ENCODE measurements around the gene RRP12. TPM values are rescaled to one million over a fixed set of nuclear protein-coding genes. Genes with fewer than 3 reads are reported as not detected.
"Not testable (repeated sequence)": the region's sequence is repeated elsewhere in the genome, so short reads cannot be mapped to it uniquely, and the experiment has no call there.

RRP12 gene, protein sequence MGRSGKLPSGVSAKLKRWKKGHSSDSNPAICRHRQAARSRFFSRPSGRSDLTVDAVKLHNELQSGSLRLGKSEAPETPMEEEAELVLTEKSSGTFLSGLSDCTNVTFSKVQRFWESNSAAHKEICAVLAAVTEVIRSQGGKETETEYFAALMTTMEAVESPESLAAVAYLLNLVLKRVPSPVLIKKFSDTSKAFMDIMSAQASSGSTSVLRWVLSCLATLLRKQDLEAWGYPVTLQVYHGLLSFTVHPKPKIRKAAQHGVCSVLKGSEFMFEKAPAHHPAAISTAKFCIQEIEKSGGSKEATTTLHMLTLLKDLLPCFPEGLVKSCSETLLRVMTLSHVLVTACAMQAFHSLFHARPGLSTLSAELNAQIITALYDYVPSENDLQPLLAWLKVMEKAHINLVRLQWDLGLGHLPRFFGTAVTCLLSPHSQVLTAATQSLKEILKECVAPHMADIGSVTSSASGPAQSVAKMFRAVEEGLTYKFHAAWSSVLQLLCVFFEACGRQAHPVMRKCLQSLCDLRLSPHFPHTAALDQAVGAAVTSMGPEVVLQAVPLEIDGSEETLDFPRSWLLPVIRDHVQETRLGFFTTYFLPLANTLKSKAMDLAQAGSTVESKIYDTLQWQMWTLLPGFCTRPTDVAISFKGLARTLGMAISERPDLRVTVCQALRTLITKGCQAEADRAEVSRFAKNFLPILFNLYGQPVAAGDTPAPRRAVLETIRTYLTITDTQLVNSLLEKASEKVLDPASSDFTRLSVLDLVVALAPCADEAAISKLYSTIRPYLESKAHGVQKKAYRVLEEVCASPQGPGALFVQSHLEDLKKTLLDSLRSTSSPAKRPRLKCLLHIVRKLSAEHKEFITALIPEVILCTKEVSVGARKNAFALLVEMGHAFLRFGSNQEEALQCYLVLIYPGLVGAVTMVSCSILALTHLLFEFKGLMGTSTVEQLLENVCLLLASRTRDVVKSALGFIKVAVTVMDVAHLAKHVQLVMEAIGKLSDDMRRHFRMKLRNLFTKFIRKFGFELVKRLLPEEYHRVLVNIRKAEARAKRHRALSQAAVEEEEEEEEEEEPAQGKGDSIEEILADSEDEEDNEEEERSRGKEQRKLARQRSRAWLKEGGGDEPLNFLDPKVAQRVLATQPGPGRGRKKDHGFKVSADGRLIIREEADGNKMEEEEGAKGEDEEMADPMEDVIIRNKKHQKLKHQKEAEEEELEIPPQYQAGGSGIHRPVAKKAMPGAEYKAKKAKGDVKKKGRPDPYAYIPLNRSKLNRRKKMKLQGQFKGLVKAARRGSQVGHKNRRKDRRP (N-terminal part only)
- polyA plus RNA-seq (ENCODE audit: insufficient read length in 3 of 3) = 10 to 100 TPM; 19.2 to 20.4 (median 20.1) TPM

DNA sequence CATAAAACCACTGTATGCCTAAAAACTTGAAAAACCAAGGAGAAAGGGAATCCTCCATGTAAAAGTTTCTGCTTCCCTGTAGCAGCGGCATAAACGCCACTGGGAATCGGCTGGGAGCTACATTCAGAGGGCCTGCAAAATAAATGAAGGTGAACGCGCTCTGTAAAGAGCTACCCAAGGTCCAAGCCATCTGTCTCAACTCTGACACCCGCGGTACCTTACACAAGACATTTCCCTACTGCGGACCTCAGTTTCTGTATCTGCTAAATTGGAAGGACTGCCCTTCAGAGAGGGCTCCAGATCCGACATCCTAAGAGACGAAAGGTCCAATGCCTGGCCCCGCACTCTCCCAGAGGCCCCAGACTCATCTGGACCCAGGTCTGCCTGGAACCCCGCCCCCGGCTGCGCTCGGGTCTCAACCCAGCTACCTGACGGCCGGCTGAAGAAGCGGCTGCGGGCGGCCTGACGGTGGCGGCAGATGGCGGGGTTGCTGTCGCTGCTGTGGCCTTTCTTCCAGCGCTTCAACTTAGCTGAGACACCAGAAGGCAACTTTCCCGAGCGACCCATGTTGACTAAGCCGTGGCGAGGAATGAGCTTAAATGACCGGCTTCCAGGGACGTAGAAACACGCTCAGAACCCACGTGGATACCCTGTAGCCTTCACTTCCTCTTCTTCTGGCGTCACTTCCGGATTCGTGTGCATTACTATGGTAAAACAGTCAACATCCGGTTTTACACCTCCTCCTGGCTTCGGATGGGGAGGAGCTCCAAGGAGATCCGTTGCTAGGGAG is at the start of gene RRP12:
RRP12 (minus strand) TSS at position 676 of the 790 bp plus-strand sequence; CDS start at position 567, 109 bp downstream.
- peak; percentile 96 to 98 (median 97) for DNase-seq (ENCODE audit: low read depth in 3 of 3, low spot score in 2 of 3)

DNA sequence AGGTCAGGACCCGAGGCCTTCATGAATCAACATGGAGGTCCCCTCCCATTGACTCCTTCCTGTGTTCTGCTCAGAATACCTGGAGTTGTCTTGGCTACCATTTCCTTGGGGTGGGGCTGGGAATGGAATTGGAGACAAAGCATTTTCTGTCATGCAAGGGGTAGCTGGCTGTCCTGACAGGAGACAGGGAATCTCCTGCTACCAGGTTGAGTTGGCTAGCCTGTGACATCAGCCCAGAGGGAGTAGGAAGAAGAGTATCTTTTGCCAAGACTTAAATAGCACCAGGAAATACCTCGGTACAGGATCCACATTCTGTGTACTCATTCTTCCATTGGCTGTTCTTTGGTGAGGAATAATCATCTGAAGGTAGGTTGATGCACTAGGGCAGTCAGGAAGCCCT is 49.7 kb upstream of the RRP12 start:
- no peak for DNase-seq (ENCODE audit: low read depth in 3 of 3, low spot score in 2 of 3)

DNA sequence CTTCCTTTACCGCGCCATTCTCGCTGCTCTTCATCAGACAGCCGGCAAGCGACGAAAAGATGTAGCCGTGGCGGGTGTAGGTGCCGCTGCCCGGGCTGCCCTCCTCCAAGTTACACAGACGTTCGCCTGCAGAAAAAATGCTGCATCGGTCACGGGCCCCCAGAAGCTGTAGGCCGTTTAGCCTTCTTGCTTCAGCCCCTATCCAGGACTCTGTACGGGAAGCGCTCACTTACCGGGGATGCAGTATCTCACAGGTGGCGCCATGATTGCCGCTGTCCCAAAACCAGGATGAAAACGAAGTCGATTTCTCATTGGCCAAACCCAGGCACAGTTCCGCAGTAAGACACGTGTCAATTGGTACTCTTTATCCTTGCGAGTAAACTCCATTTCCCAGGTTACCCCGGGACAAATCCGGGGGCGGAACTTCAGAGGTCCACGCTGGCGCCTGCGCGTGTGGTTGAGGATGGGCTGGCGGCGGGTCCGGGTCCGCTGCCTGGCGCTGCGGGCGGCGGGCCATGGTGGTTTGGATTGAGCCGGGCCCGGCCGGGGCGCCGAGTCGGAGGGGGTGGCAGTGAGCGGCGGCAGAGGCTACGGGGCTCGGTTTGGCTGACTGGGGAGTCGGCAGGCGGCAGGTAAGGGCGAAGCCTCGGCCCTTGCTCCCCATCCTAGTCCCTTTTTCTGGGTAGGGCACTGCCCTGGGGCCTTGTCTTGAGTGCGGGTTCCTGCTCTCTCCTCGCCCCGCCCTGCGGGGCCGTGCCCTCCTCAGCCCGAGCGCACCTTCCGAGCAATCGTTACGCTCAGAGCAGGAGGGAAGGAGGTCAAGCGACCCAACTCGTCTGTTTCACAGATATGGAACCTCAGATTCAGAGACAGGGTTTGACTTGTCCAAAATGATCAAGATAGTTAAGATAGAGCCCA is 44.8 kb upstream of the RRP12 start, which contains the start of the genes EXOSC1 and ZDHHC16:
EXOSC1 (minus strand) TSS at position 285 of the 918 bp plus-strand sequence; CDS start at position 264, 21 bp downstream.
ZDHHC16 (plus strand) TSS at position 454 of the 918 bp plus-strand sequence. CDS start 5,501 bp downstream, outside the sequence.
- DNase-seq (ENCODE audit: low read depth in 3 of 3, low spot score in 2 of 3) = peak; percentile 85 to 91 (median 87)

DNA sequence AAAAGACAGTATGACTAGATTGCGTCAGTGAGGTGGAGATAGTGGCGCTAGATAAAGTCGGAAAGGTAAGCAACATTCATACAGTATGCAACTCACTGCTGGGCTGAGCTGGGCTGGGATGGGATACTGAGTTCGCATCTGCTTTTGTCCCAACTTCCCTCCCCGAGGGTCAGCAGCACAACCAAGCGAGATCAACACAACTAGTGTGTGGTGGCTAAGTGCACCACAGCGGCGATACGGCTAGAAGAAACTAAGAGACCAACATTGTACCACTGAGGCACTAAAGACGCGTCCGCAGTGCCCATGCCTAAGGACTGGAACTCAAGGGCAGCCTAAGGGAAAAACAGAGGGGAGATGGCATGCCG is 44.2 kb upstream of the RRP12 start:
- no peak for DNase-seq (ENCODE audit: low read depth in 3 of 3, low spot score in 2 of 3)

DNA sequence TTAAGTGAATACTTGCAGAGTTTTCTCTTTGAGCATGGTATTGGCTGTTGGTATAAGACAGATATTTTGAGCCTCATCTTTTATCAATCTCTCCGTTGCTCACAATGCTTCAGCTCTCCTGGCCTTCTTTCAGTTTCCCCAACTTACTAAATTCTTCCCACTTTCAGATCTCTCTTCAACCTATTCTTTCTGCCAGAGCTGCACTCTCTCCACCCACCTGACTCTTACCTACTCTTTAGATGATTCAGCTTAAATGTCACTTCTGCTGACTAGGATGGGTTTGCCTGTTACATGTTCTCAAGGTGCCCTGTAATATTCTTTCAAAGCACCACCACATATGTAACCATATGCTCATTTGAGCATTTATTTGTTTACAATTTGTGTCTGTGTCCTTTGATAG is 43.1 kb upstream of the RRP12 start:
- DNase-seq (ENCODE audit: low read depth in 3 of 3, low spot score in 2 of 3) = no peak

DNA sequence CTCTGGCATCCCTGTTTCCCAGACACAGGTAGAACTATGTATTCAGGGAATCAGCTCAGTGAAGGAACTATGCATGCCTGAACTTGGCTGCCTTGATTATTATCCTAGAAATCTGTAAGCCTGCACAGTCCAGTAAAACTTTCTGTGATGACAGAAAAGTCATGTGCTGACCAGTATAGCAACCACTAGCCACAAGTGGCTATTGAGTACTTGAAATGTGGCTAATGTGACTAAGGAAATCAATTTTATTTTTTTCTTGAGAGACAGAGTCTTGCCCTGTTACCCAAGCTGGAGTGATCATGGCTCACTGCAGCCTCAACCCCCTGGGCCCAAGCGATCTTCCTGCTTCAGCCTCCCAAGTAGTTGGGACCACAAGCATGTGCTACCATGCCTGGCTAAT is 41.1 kb upstream of the RRP12 start:
- DNase-seq (ENCODE audit: low read depth in 3 of 3, low spot score in 2 of 3) = no peak

DNA sequence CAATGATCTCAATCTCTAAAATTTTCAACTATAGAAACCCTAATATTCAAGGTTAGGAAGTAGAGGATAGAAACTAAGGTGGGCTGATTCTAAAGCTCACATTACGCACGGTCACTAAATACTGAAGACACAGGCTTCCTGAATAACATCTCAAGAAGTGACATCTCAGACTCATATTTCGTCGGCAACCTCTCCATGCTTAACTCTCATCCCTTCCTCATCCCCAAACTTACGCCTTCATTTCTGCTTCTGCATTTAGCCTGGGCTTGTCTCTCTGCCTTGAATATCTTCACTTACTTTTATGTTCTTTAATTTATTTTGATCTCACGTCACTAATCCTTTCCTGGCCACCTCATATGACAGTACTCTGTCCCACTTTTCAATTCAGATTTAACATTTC is 34.1 kb upstream of the RRP12 start:
- DNase-seq (ENCODE audit: low read depth in 3 of 3, low spot score in 2 of 3) = no peak

DNA sequence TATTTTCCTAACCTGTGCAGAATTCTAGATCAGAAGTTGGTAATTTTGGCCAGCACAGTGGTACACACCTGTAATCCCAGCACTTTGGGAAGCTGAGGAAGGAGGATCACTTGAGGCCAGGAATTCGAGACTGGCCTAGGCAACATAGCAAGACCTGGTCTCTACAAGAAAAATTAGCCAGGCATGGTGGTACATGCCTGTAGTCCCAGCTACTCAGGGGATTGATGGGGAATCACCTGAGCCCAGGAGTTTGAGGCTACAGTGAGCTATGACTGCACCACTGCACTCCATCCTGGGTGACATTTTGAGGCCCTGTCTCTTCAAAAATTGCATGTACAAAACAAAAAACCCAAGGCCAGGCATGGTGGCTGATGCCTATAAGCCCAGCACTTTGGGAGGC is 33.4 kb upstream of the RRP12 start:
- no peak for DNase-seq (ENCODE audit: low read depth in 3 of 3, low spot score in 2 of 3)

DNA sequence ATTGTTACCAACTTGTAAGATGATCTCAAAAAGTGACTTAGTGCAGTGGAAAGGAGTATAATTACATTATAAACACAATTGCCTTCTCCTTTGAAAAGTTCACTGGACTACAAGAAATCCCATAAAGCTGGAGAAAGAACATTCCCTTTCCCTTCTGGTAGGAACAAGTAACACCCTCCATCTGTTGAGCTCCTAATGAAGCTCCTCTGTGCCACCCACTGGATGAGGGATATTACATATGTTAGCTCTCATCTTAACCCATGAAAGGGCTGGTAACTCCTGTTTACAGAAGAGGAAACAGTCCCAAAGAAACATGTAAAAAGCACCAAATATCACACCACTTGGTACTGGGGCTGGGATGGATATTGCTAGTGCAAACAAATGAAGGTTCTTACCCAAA is 32.9 kb upstream of the RRP12 start:
- no peak for DNase-seq (ENCODE audit: low read depth in 3 of 3, low spot score in 2 of 3)

DNA sequence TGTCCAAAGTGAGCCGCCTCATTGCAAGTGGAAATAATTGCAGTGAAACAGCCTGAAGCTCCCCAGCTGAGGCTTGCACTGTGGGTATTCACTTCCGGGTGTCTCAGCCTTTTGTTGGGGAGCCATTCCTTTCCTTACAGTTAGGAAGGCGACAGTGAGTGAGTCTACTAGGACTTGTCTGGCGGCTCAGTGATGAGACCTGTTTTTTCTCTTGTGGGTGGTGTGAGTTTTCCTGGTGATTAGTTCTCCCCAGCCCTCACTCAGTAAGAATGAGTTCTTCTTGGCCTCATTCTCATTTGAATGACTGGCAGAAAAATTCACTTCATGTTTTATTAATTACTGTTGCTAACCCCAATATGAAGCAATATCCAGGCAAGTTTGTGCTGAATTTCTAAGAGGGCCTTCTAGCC is 27.4 kb upstream of the RRP12 start:
- DNase-seq (ENCODE audit: low read depth in 3 of 3, low spot score in 2 of 3) = no peak

DNA sequence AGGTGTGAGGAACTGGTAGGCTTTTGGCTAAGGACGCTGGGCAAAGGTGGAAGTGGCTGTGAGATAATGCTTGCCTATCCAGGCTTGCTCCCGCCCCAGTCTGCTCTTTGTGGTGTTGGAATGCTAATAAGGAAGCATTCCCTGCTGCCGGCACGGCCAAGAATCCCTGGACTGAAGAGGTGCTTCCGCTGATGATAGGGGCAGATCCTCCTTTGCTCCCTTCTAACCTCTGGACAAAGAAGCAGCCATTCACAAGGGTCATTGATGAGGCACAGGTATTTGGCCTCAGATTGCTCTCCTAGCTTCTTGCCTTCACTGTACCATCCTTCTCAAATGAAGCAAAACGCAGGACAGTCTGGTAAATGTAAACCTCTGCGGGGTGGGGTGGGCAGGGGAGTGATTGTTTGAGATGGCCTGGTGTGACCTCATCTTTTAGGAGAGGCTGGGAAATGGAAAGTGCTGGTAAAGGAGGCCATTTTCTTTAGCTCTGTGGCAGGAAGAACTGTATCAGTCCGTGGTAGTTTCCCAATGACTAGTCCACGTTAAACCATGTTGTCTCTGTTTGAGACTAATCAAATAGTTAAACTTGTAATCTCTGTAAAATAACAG is 26.5 kb upstream of the RRP12 start:
- DNase-seq (ENCODE audit: low read depth in 3 of 3, low spot score in 2 of 3) = no peak

DNA sequence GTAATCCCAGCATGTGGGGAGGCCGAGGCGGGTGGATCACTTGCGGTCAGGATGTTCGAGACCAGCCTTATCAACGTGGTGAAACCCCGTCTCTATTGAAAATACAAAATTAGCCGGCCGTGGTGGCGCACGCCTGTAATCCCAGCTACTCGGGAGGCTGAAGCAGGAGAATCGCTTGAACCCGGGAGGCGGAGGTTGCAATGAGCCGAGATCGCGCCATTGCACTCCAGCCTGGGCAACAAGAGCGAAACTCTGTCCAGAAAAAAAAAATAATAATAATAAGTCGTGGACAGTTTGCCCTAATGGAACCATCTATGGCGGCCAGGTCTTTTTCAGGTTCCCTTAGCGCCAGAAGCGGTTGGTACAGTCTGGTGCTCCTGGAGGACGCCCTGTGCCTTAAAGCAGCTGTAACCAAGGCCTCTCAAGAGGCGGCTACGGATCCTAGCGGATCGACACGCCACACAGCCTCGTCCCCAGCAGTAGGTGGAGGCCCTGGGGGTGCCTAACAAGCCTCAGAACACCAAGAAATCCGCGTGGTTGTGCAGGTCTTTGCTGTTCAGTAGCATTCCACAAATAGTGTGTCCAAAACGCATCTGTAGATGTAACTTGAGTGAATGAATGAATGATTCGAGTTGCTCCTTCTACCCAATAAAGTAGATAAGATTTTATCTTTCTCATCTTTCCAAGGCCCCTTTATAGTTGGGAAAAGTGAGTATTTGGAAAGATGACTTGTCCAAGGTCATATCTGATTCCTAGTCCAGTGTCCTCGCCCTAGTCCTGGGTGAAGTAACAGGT is 25.8 kb upstream of the RRP12 start:
- DNase-seq (ENCODE audit: low read depth in 3 of 3, low spot score in 2 of 3) = no peak

DNA sequence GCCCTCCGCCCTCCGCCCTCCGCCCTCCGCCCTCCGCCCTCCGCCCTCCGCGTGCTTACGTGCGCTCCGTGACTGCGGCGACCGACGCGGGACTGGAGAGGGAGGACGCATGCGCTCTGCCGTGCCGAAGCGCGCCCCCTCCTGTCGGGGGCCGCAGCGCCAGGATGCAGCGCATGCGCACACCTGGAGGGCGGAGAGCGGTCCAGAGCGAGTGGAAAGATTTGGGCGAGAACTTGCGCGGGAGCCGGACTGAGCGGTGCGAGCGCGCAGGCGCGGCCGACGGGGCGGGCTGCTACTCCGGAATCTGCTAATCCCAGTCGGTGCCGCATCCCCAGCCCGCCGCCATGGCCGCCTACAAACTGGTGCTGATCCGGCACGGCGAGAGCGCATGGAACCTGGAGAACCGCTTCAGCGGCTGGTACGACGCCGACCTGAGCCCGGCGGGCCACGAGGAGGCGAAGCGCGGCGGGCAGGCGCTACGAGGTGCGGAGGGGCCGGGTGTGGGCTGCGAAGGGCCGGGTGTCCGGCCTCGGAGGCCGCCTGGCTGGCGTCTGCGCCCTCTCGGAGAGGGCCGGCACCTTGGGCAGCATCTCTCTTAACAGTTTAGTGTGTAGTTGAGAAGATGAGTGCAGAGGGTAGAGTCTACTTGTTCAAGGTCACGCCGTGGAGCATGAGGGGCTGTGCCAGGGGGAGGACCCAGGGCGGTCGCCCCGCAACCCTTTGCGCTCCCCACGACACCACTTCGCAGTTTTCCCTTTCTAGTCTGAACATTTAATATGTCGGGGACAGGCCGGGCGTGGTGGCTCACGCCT is 25.0 kb upstream of the RRP12 start, which contains the start of gene PGAM1:
PGAM1 (plus strand) TSS at position 228 of the 812 bp plus-strand sequence; CDS start at position 345, 117 bp downstream.
- peak; percentile 88 to 92 (median 90) for DNase-seq (ENCODE audit: low read depth in 3 of 3, low spot score in 2 of 3)

DNA sequence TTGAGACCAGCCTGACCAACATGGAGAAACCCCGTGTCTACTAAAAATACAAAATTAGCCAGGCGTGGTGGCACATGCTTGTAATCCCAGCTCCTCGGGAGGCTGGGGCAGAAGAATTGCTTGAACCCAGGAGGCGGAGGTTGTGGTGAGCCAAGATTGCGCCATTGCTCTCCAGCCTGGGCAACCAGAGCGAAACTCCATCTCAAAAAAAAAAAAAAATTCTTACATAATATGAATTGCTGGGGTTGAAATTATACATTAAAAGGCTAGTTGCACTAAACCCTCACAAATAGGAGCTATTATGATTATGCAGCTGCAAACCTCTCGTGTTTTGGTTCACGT is 22.6 kb upstream of the RRP12 start:
- DNase-seq (ENCODE audit: low read depth in 3 of 3, low spot score in 2 of 3) = not testable (repeated sequence)

DNA sequence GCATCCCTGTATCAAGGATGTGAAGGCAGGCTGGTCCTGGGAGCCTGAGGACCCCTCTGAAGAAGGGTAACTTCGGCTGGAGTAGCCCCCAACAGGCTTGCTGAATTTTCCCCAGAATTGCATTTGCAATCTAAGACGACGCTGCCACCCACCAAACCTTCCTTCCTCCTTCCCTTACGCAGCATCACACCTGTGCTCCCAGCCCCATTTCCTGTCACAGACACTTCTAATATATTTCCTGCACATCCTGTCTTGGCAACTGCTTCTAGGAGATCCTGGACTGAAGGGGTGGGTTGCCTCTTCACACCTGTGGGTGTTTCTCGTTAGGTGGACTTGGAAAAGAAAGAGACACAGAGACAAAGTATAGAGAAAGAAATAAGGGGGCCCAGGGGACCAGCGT is 15.4 kb upstream of the RRP12 start:
- no peak for DNase-seq (ENCODE audit: low read depth in 3 of 3, low spot score in 2 of 3)

DNA sequence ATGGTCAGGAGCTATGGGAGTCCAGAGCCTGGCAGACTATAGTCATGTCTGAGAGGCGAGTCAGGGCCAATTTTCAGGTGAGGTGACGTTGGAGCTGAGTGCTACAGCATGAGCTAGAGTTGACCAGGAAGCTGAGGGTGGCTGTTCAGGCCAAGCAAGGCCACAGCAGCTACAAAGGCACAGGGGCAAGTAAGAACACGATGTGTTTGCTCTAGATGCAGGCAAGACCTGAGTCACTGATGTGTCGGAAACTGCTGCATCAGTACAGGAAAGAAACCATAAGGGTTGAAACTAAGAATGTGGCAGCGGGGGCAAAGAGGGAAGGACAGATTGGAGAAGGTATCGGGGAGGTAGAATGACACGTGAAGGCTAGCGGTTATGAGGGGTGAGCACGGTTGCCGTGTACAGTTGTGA is 11.8 kb upstream of the RRP12 start:
- DNase-seq (ENCODE audit: low read depth in 3 of 3, low spot score in 2 of 3) = no peak

DNA sequence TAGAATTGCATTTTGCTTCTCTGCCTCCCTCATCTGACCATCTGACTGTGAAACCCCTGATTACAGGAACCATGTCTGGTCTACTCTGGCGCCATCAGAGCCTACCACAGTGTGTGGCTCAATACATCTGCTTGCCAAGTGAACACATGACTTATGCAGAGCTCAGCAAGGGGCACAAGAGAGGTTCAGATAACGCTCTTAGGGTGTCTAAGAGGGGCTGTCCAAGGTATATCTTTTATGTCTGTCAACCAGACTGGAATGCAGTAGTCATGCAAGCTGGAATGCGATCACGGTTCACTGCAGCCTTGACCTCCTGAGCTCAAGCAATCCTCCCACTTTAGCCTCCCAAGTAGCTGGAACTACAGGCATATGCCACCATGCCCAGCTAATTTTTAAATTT is 10.3 kb upstream of the RRP12 start:
- DNase-seq (ENCODE audit: low read depth in 3 of 3, low spot score in 2 of 3) = no peak

Data from right renal cortex interstitium (tissue), 3 donors.